HepG2 (cell line): ENCODE measurements around the gene NADK2. TPM values are rescaled to one million over a fixed set of nuclear protein-coding genes. Genes with fewer than 3 reads are reported as not detected.

Source experiments
- HOXA7 ChIP-seq: sonication (generic); formaldehyde crosslinking; IDR thresholded peaks from 2 replicates; pipeline ENCODE4 v1.8.1; 2022; ENCODE audit warnings: mild to moderate bottlenecking, missing genetic modification reagents, moderate library complexity
- POLR2G ChIP-seq: fragments of 200-400 bp; formaldehyde crosslinking; IDR thresholded peaks from 2 replicates; pipeline ENCODE4 v1.6.1; 2018; ENCODE audit warnings: mild to moderate bottlenecking, low read depth, low read length, moderate library complexity
- RCOR2 ChIP-seq: IDR thresholded peaks from 2 replicates; pipeline ENCODE4 v1.6.1; 2016; ENCODE audit warnings: missing biosample characterization, missing genetic modification reagents
- SSRP1 ChIP-seq: IDR thresholded peaks from 2 replicates; pipeline ENCODE4 v1.6.1; 2016; ENCODE audit warnings: control low read depth
- TAF15 ChIP-seq: fragments of 200-400 bp; formaldehyde crosslinking; IDR thresholded peaks from one replicate; pipeline ENCODE4 v1.6.1; 2018; ENCODE audit warnings: mild to moderate bottlenecking, low read depth, low read length; ENCODE audit not compliant: poor library complexity, severe bottlenecking
- ZFP1 ChIP-seq: IDR thresholded peaks from 2 replicates; pipeline ENCODE4 v1.6.1; 2016
- ZNF142 ChIP-seq: sonication (generic); formaldehyde crosslinking; IDR thresholded peaks from 2 replicates; pipeline ENCODE4 v1.4.0; 2020; ENCODE audit warnings: missing genetic modification reagents
- ZNF382 ChIP-seq: sonication (generic); formaldehyde crosslinking; IDR thresholded peaks from 2 replicates; pipeline ENCODE4 v1.5.0; 2020; ENCODE audit warnings: missing genetic modification reagents, mild to moderate bottlenecking, borderline replicate concordance
- ZNF577 ChIP-seq: sonication (generic); formaldehyde crosslinking; IDR thresholded peaks from 2 replicates; pipeline ENCODE4 v1.4.0; 2020; ENCODE audit warnings: mild to moderate bottlenecking, low read depth, missing genetic modification reagents, borderline replicate concordance
- polyA plus RNA-seq, 8 experiments: library from polyadenylated mRNA; depleted of rRNA in 3 of 8; stranded (reverse) in 7 of 8; unstranded in 1 of 8; fragments of >200 nt; fragmentation: Illumina TruSeq in 4 of 8; extraction: Trizol in 4 of 8; gene quantifications; 2 replicates each; pipeline versions ENCODE4 v1.2.1 to v1.2.3, GENCODE V29; 2011 to 2016; ENCODE audit warnings: low read depth in 4 of 8, missing spikeins in 1 of 8, mixed read lengths in 1 of 8; ENCODE audit not compliant: insufficient read depth in 1 of 8
- total RNA-seq, 5 experiments: library from RNA; depleted of rRNA; stranded (reverse); fragments of >200 nt; fragmentation: Illumina TruSeq; extraction: Trizol; gene quantifications; 2 replicates each; pipeline ENCODE4 v1.2.3, GENCODE V29; 2016; ENCODE audit warnings: low read depth in 1 of 5
- TF ChIP-seq, protein P1 (sequence below): sonication (generic); formaldehyde crosslinking; IDR thresholded peaks from 2 replicates; pipeline ENCODE4 v1.5.0; 2020; ENCODE audit warnings: mild to moderate bottlenecking, missing genetic modification reagents
- TF ChIP-seq, protein P2 (sequence below): sonication (generic); formaldehyde crosslinking; IDR thresholded peaks from 2 replicates; pipeline ENCODE4 v1.8.1; 2023; ENCODE audit warnings: mild to moderate bottlenecking, missing genetic modification reagents
- TF ChIP-seq, protein P3 (sequence below): IDR thresholded peaks from 2 replicates; pipeline ENCODE4 v1.6.1; 2012; ENCODE audit warnings: low read depth, low read length, improper control_type of control experiment
- TF ChIP-seq, protein P4 (sequence below): sonication (generic); formaldehyde crosslinking; IDR thresholded peaks from 2 replicates; pipeline ENCODE4 v1.8.1; 2023; ENCODE audit warnings: mild to moderate bottlenecking, missing genetic modification reagents
- TF ChIP-seq, protein P5 (sequence below): sonication (generic); formaldehyde crosslinking; conservative IDR thresholded peaks from 2 replicates; pipeline ENCODE4 v1.8.1; 2023; ENCODE audit warnings: missing genetic modification reagents

NADK2 gene
- total and polyA plus RNA-seq, 2 of the 13 experiments (the other 11 are each of a cell fraction or from before 2014, with no cell fraction given): 13.9 to 71.4 TPM

GRCh38 chr5:36241631-36242533, at the start of gene NADK2 (continued):
- TF ChIP-seq, protein P1, sequence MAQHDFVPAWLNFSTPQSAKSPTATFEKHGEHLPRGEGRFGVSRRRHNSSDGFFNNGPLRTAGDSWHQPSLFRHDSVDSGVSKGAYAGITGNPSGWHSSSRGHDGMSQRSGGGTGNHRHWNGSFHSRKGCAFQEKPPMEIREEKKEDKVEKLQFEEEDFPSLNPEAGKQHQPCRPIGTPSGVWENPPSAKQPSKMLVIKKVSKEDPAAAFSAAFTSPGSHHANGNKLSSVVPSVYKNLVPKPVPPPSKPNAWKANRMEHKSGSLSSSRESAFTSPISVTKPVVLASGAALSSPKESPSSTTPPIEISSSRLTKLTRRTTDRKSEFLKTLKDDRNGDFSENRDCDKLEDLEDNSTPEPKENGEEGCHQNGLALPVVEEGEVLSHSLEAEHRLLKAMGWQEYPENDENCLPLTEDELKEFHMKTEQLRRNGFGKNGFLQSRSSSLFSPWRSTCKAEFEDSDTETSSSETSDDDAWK (CRISPR knock-in tag): no peak
- peak; percentile 75 for TF ChIP-seq TAF15
- TF ChIP-seq, protein P2, sequence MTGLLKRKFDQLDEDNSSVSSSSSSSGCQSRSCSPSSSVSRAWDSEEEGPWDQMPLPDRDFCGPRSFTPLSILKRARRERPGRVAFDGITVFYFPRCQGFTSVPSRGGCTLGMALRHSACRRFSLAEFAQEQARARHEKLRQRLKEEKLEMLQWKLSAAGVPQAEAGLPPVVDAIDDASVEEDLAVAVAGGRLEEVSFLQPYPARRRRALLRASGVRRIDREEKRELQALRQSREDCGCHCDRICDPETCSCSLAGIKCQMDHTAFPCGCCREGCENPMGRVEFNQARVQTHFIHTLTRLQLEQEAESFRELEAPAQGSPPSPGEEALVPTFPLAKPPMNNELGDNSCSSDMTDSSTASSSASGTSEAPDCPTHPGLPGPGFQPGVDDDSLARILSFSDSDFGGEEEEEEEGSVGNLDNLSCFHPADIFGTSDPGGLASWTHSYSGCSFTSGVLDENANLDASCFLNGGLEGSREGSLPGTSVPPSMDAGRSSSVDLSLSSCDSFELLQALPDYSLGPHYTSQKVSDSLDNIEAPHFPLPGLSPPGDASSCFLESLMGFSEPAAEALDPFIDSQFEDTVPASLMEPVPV: no peak; the same call in none of the 2 replicates
- TF ChIP-seq RCOR2 (CRISPR knock-in tag): peak; percentile 50; the same call in 1 of the 2 replicates
- TF ChIP-seq ZNF577 (CRISPR knock-in tag): no peak
- TF ChIP-seq, protein P3, sequence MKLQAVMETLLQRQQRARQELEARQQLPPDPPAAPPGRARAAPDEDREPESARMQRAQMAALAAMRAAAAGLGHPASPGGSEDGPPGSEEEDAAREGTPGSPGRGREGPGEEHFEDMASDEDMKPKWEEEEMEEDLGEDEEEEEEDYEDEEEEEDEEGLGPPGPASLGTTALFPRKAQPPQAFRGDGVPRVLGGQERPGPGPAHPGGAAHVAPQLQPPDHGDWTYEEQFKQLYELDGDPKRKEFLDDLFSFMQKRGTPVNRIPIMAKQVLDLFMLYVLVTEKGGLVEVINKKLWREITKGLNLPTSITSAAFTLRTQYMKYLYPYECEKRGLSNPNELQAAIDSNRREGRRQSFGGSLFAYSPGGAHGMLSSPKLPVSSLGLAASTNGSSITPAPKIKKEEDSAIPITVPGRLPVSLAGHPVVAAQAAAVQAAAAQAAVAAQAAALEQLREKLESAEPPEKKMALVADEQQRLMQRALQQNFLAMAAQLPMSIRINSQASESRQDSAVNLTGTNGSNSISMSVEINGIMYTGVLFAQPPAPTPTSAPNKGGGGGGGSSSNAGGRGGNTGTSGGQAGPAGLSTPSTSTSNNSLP: peak; percentile 19; the same call in 1 of the 2 replicates
- TF ChIP-seq, protein P4, sequence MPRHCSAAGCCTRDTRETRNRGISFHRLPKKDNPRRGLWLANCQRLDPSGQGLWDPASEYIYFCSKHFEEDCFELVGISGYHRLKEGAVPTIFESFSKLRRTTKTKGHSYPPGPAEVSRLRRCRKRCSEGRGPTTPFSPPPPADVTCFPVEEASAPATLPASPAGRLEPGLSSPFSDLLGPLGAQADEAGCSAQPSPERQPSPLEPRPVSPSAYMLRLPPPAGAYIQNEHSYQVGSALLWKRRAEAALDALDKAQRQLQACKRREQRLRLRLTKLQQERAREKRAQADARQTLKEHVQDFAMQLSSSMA (CRISPR knock-in tag): no peak; the same call in none of the 2 replicates
- TF ChIP-seq, protein P5, sequence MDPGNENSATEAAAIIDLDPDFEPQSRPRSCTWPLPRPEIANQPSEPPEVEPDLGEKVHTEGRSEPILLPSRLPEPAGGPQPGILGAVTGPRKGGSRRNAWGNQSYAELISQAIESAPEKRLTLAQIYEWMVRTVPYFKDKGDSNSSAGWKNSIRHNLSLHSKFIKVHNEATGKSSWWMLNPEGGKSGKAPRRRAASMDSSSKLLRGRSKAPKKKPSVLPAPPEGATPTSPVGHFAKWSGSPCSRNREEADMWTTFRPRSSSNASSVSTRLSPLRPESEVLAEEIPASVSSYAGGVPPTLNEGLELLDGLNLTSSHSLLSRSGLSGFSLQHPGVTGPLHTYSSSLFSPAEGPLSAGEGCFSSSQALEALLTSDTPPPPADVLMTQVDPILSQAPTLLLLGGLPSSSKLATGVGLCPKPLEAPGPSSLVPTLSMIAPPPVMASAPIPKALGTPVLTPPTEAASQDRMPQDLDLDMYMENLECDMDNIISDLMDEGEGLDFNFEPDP (CRISPR knock-in tag): 0 out of 2 replicates have a peak, but pooled peaks have one; percentile 83
- peak; percentile 85 for TF ChIP-seq POLR2G
- no peak; the same call in 1 of the 2 replicates for TF ChIP-seq ZFP1 (CRISPR knock-in tag)
- TF ChIP-seq HOXA7: peak; percentile 75; the same call in 1 of the 2 replicates
- TF ChIP-seq SSRP1 (CRISPR knock-in tag): no peak; the same call in 1 of the 2 replicates
- peak; percentile 50; the same call in 1 of the 2 replicates for TF ChIP-seq ZNF142 (CRISPR knock-in tag)
- no peak for TF ChIP-seq ZNF382 (CRISPR knock-in tag)
